Neural cell (in vitro differentiated cells): Measurements from ENCODE around the gene PPP2R2B. TPM values are rescaled to one million over a fixed set of nuclear protein-coding genes. Genes with fewer than 3 reads are reported as not detected.

Source experiments
- H2AFZ ChIP-seq: fragments of 200-600, 300-800 bp; sonication (generic), shearing (Covaris generic); 2 replicates; pipeline ENCODE4 v1.6.0; 2014; ENCODE audit warnings: low read depth, mild to moderate bottlenecking, antibody characterized with exemption, low read length, moderate library complexity
- H3F3A ChIP-seq: fragments of 200-600 bp; shearing (Covaris generic); 2 replicates; pipeline ENCODE4 v1.6.1; 2016; ENCODE audit warnings: mild to moderate bottlenecking, moderate library complexity, mixed read lengths, antibody characterized with exemption, low read length; ENCODE audit not compliant: insufficient read depth, poor library complexity, severe bottlenecking
- H3K27ac ChIP-seq: fragments of 200-600, 300-800 bp; sonication (generic), shearing (Covaris generic); 2 replicates; pipeline ENCODE4 v1.5.1; 2014; ENCODE audit warnings: mild to moderate bottlenecking, low read length, moderate library complexity
- H3K27me3 ChIP-seq: fragments of 300-800, 200-600 bp; sonication (generic), shearing (Covaris generic); 2 replicates; pipeline ENCODE4 v1.6.0; 2014; ENCODE audit warnings: mild to moderate bottlenecking, low read depth, low read length, moderate library complexity; ENCODE audit not compliant: insufficient read depth
- H3K36me3 ChIP-seq: fragments of 300-800, 200-600 bp; sonication (generic), shearing (Covaris generic); 2 replicates; pipeline ENCODE4 v1.5.1; 2014; ENCODE audit warnings: mild to moderate bottlenecking, antibody characterized with exemption, low read length, moderate library complexity; ENCODE audit not compliant: insufficient read depth
- H3K4me2 ChIP-seq: fragments of 300-800, 200-600 bp; sonication (generic), shearing (Covaris generic); 2 replicates; pipeline ENCODE4 v1.6.0; 2014; ENCODE audit warnings: mild to moderate bottlenecking, low read length
- H3K4me3 ChIP-seq: fragments of 300-800, 200-600 bp; sonication (generic), shearing (Covaris generic); 2 replicates; pipeline ENCODE4 v1.5.1; 2014; ENCODE audit warnings: mild to moderate bottlenecking, low read length, moderate library complexity
- H3K79me2 ChIP-seq: fragments of 200-600 bp; shearing (Covaris generic); replicated peaks from 2 replicates; pipeline ENCODE4 v1.6.0; 2014; ENCODE audit warnings: mild to moderate bottlenecking, low read length, moderate library complexity; ENCODE audit not compliant: insufficient read depth
- H3K9ac ChIP-seq: fragments of 300-800, 200-600 bp; sonication (generic), shearing (Covaris generic); 2 replicates; pipeline ENCODE4 v1.6.1; 2016; ENCODE audit warnings: mild to moderate bottlenecking, low read length, mixed read lengths
- H3K9me2 ChIP-seq: fragments of 200-600 bp; shearing (Covaris generic); 2 replicates; pipeline ENCODE4 v1.6.1; 2016; ENCODE audit warnings: mild to moderate bottlenecking, low read length, mixed read lengths; ENCODE audit not compliant: insufficient read depth
- H3K9me3 ChIP-seq: fragments of 200-600, 300-800 bp; sonication (generic), shearing (Covaris generic); 2 replicates; pipeline ENCODE4 v1.6.1; 2016; ENCODE audit warnings: mild to moderate bottlenecking, mixed run types, low read length, moderate library complexity, mixed read lengths
- H4K20me1 ChIP-seq: fragments of 200-600 bp; shearing (Covaris generic); 2 replicates; pipeline ENCODE4 v1.6.1; 2016; ENCODE audit warnings: mild to moderate bottlenecking, mixed run types; ENCODE audit not compliant: insufficient read depth
- CTCF ChIP-seq: fragments of 450-650 bp; IDR thresholded peaks from 2 replicates; pipeline ENCODE4 v1.5.1; 2014; ENCODE audit warnings: antibody characterized with exemption, mild to moderate bottlenecking, moderate library complexity; ENCODE audit not compliant: poor library complexity, severe bottlenecking
- EP300 ChIP-seq: fragments of 450-650 bp; conservative IDR thresholded peaks from 2 replicates; pipeline ENCODE4 v1.6.1; 2014; ENCODE audit warnings: antibody characterized with exemption, mild to moderate bottlenecking, moderate library complexity; ENCODE audit not compliant: poor library complexity, severe bottlenecking
- EZH2 ChIP-seq: fragments of 200-600, 300-800 bp; shearing (Covaris generic), sonication (generic); IDR thresholded peaks from 2 replicates; pipeline ENCODE4 v1.6.1; 2014; ENCODE audit warnings: antibody characterized with exemption, low read length, borderline replicate concordance, mild to moderate bottlenecking; ENCODE audit not compliant: insufficient read depth, poor library complexity, severe bottlenecking
- MXI1 ChIP-seq: fragments of 450-650 bp; conservative IDR thresholded peaks from 2 replicates; pipeline ENCODE4 v1.6.1; 2014; ENCODE audit warnings: antibody characterized with exemption, mild to moderate bottlenecking; ENCODE audit not compliant: poor library complexity, severe bottlenecking
- POLR2AphosphoS5 ChIP-seq: IDR thresholded peaks from 2 replicates; pipeline ENCODE4 v1.6.1; 2012
- RAD21 ChIP-seq: fragments of 450-650 bp; conservative IDR thresholded peaks from 2 replicates; pipeline ENCODE4 v1.6.1; 2014; ENCODE audit warnings: antibody characterized with exemption, mild to moderate bottlenecking, moderate library complexity
- SMC3 ChIP-seq: fragments of 450-650 bp; conservative IDR thresholded peaks from 2 replicates; pipeline ENCODE4 v1.6.1; 2014; ENCODE audit warnings: antibody characterized with exemption, mild to moderate bottlenecking, moderate library complexity; ENCODE audit not compliant: poor library complexity
- TAF1 ChIP-seq: IDR thresholded peaks from 2 replicates; pipeline ENCODE4 v1.6.1; 2012; ENCODE audit warnings: low read depth
- polyA plus RNA-seq: library from polyadenylated mRNA; depleted of rRNA; stranded (reverse); fragments of >200 nt; gene quantifications from 2 replicates; pipeline ENCODE4 v1.2.3, GENCODE V29; 2014
- TF ChIP-seq, protein P1 (sequence below): IDR thresholded peaks from 2 replicates; pipeline ENCODE4 v1.6.1; 2012; ENCODE audit warnings: borderline replicate concordance

Gene PPP2R2B
- polyA plus RNA-seq, 1 donor from 2014 or later, result 250 TPM

- H4K20me1 ChIP-seq, result no peaks in the 10 kb centered on the region
- H3K9me2 ChIP-seq, result no peaks in the 10 kb centered on the region
- no peak overlapping the region for H3K4me2 ChIP-seq
- no peak overlapping the region for H3K9ac ChIP-seq
- H3K4me3 ChIP-seq, result peak overlapping the region; percentile 21
- no peak overlapping the region for H2AFZ ChIP-seq
- H3K27me3 ChIP-seq, result no peaks in the 10 kb centered on the region
- H3F3A ChIP-seq, result no peaks in the 10 kb centered on the region
- no peaks in the 10 kb centered on the region for H3K79me2 ChIP-seq
- no peak for TF ChIP-seq CTCF
- TF ChIP-seq SMC3, result peak; percentile 35
- peak; percentile 19 for TF ChIP-seq RAD21
- peak; percentile 76 for TF ChIP-seq POLR2AphosphoS5
- TF ChIP-seq, protein P1, sequence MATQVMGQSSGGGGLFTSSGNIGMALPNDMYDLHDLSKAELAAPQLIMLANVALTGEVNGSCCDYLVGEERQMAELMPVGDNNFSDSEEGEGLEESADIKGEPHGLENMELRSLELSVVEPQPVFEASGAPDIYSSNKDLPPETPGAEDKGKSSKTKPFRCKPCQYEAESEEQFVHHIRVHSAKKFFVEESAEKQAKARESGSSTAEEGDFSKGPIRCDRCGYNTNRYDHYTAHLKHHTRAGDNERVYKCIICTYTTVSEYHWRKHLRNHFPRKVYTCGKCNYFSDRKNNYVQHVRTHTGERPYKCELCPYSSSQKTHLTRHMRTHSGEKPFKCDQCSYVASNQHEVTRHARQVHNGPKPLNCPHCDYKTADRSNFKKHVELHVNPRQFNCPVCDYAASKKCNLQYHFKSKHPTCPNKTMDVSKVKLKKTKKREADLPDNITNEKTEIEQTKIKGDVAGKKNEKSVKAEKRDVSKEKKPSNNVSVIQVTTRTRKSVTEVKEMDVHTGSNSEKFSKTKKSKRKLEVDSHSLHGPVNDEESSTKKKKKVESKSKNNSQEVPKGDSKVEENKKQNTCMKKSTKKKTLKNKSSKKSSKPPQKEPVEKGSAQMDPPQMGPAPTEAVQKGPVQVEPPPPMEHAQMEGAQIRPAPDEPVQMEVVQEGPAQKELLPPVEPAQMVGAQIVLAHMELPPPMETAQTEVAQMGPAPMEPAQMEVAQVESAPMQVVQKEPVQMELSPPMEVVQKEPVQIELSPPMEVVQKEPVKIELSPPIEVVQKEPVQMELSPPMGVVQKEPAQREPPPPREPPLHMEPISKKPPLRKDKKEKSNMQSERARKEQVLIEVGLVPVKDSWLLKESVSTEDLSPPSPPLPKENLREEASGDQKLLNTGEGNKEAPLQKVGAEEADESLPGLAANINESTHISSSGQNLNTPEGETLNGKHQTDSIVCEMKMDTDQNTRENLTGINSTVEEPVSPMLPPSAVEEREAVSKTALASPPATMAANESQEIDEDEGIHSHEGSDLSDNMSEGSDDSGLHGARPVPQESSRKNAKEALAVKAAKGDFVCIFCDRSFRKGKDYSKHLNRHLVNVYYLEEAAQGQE, result peak; percentile 80
- peak; percentile 55 for TF ChIP-seq EP300
- TF ChIP-seq TAF1, result no peak
- TF ChIP-seq MXI1, result peak; percentile 29
- TF ChIP-seq EZH2, result no peak
- no peaks in the 10 kb centered on the region for H3K9me3 ChIP-seq
- H3K36me3 ChIP-seq, result no peaks in the 10 kb centered on the region
- H3K27ac ChIP-seq, result peak overlapping the region; percentile 62
Observed at GRCh38 chr5:146606893-146607292, 271.7 kb downstream of the PPP2R2B start.

DNA sequence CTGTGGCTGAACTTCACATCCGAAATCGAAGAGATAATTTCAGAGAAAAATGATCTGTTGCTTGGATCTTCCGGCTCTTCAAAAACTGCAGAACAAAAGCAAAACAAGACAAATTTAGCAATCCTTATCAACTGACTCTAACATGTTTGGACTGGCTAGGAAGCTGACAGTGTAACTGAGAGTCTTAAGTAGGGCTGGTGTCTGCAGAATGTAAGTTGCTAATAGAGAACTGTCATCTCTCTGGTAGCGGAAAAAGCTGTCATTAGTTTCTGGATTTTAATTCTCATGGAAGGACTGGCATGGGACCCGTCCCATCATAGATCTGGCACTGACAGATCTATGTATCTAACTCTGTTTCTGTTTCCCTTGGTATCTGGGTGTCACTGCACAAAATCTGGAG, 278.2 kb downstream of the PPP2R2B start:
- Histone ChIP-seq H3K27ac (no peak overlapping the region), H3K4me2 (no peak overlapping the region), H3K79me2 (no peaks in the 10 kb centered on the region), H3K27me3 (no peaks in the 10 kb centered on the region), H3K4me3 (no peak overlapping the region), H4K20me1 (no peaks in the 10 kb centered on the region), H3K9me3 (no peaks in the 10 kb centered on the region), H3K9me2 (no peaks in the 10 kb centered on the region), H3K9ac (no peak overlapping the region), H2AFZ (no peak overlapping the region), H3K36me3 (peaks cover 15% of the 10 kb centered on the region), H3F3A (no peaks in the 10 kb centered on the region)
- no peak for TF ChIP-seq MXI1
- no peak for TF ChIP-seq POLR2AphosphoS5
- TF ChIP-seq RAD21, result no peak
- no peak for TF ChIP-seq SMC3
- TF ChIP-seq TAF1, result no peak
- TF ChIP-seq EP300, result no peak
- TF ChIP-seq CTCF, result no peak
- TF ChIP-seq, protein P1, result no peak
- TF ChIP-seq EZH2, result no peak
